ENCODE results near the gene MARVELD3.
A peak's percentile ranks its signal among the peaks of the same experiment; 100 is the strongest.
"Not testable (repeated sequence)": the region's sequence is repeated elsewhere in the genome, so short reads cannot be mapped to it uniquely, and the experiment has no call there.

Gene MARVELD3

GRCh38 chr16:71672803-71673581 is 47.0 kb downstream of the MARVELD3 start:
- peak; percentile 20 for DNase-seq

- no peak for DNase-seq
These were observed 47.6 kb downstream of the MARVELD3 start for GRCh38 chr16:71673582-71673973.

GRCh38 chr16:71674229-71674628 is 48.2 kb downstream of the MARVELD3 start:
- no peak for DNase-seq

- no peak for DNase-seq
These were observed 49.4 kb downstream of the MARVELD3 start for GRCh38 chr16:71675380-71675779.

GRCh38 chr16:71676236-71676635 is 50.3 kb downstream of the MARVELD3 start:
- DNase-seq: no peak

GRCh38 chr16:71681360-71681759 is 55.4 kb downstream of the MARVELD3 start:
- DNase-seq: no peak

GRCh38 chr16:71684280-71684679 is 58.3 kb downstream of the MARVELD3 start:
- DNase-seq: not testable (repeated sequence)

All from activated CD4-positive, alpha-beta T cell treated with anti-CD3 and anti-CD28 coated beads, Interleukin-2, Interleukin-6, amounts not matched to agents 100 ng/mL and 50 ng/mL, durations not matched to agents 16 hours and 8 hours (primary cell).